Neutrophil (primary cell): ENCODE results near the gene RNASE9.
"Not testable (repeated sequence)": the region's sequence is repeated elsewhere in the genome, so short reads cannot be mapped to it uniquely, and the experiment has no call there.

Experiments used
- H3K27ac ChIP-seq: fragments of 200-600 bp; sonication (generic); 2 replicates; pipeline ENCODE4 v1.5.1; 2016; ENCODE audit warnings: mild to moderate bottlenecking, moderate library complexity
- H3K27me3 ChIP-seq: fragments of 200-600 bp; sonication (generic); 2 replicates; pipeline ENCODE4 v1.6.0; 2016; ENCODE audit warnings: mild to moderate bottlenecking
- H3K36me3 ChIP-seq: fragments of 200-600 bp; sonication (generic); 2 replicates; pipeline ENCODE4 v1.5.1; 2017
- H3K4me1 ChIP-seq, 2 experiments: fragments of 200-600 bp in 1 of 2; sonication (generic) in 1 of 2; 1 replicate in 1 of 2; 2 replicates in 1 of 2; pipeline versions ENCODE4 v1.5.1 to v1.6.1; 2013 to 2016; ENCODE audit warnings: low read depth in 1 of 2, low read length in 1 of 2, mild to moderate bottlenecking in 1 of 2, moderate library complexity in 1 of 2; ENCODE audit not compliant: control insufficient read depth in 1 of 2, insufficient read depth in 1 of 2
- H3K4me3 ChIP-seq, 2 experiments: fragments of 200-600 bp in 1 of 2; sonication (generic) in 1 of 2; 1 replicate in 1 of 2; 2 replicates in 1 of 2; pipeline ENCODE4 v1.5.1; 2013 to 2016; ENCODE audit warnings: low read depth in 1 of 2, low read length in 1 of 2, mild to moderate bottlenecking in 1 of 2, moderate library complexity in 1 of 2
- H3K9me3 ChIP-seq: fragments of 200-600 bp; sonication (generic); 2 replicates; pipeline ENCODE4 v1.5.1; 2016
- TF ChIP-seq, protein P1 (sequence below): fragments of 200-600 bp; sonication (generic); IDR thresholded peaks from 2 replicates; pipeline ENCODE4 v1.5.1; 2016; ENCODE audit warnings: antibody characterized with exemption

The RNASE9 gene

DNA sequence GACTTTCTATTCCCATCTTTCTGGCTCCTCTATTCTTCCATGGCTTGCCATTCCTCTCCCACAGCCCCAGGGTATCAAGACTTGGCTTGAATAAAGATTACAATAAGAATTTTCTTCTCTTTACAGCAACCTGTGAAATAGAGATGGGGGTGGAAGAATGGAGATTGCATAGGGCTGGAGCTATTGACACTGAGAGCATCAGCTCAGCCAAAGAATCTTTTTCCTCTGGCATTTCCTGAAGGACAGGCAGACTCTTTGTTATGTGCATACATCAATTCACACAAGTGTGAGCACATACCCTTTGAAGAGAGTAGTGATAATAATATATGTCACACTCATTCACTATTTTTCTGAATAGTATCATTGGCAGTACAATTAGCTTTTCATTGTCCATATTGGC lies 22.3 kb upstream of the RNASE9 start:
- H3K4me3 ChIP-seq = no peak overlapping the region
- peaks cover 6 to 21% of the 10 kb centered on the region in 2 experiments for H3K4me1 ChIP-seq
- no peak overlapping the region for H3K27ac ChIP-seq
- no peaks in the 10 kb centered on the region for H3K27me3 ChIP-seq
- no peaks in the 10 kb centered on the region for H3K9me3 ChIP-seq
- H3K36me3 ChIP-seq = no peaks in the 10 kb centered on the region
- TF ChIP-seq, protein P1, sequence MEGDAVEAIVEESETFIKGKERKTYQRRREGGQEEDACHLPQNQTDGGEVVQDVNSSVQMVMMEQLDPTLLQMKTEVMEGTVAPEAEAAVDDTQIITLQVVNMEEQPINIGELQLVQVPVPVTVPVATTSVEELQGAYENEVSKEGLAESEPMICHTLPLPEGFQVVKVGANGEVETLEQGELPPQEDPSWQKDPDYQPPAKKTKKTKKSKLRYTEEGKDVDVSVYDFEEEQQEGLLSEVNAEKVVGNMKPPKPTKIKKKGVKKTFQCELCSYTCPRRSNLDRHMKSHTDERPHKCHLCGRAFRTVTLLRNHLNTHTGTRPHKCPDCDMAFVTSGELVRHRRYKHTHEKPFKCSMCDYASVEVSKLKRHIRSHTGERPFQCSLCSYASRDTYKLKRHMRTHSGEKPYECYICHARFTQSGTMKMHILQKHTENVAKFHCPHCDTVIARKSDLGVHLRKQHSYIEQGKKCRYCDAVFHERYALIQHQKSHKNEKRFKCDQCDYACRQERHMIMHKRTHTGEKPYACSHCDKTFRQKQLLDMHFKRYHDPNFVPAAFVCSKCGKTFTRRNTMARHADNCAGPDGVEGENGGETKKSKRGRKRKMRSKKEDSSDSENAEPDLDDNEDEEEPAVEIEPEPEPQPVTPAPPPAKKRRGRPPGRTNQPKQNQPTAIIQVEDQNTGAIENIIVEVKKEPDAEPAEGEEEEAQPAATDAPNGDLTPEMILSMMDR = no peak

DNA sequence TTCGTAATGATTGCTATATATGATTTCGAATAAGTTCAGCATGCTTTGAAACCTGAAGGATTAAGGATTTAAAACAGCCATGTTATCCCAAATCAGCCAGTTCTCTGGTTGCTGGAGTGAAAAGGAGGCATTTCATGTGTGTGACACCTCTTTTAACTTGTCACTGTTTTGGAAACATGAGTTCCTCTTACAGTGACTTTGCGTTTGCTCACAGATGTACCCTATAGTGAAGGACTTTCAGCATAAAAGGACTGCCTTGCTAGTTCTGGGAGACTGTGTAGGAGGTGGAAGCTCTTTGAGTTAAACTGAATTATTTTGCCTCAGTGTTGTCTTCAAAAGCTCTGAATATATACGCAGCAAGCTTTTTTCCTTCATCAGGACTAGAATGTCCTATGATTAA lies 19.4 kb upstream of the RNASE9 start:
- H3K27me3 ChIP-seq = no peaks in the 10 kb centered on the region
- no peak overlapping the region for H3K4me3 ChIP-seq
- H3K27ac ChIP-seq = no peak overlapping the region
- H3K36me3 ChIP-seq = no peaks in the 10 kb centered on the region
- no peaks in the 10 kb centered on the region for H3K9me3 ChIP-seq
- TF ChIP-seq, protein P1 = no peak
- peaks cover 6 to 21% of the 10 kb centered on the region in 2 experiments for H3K4me1 ChIP-seq

DNA sequence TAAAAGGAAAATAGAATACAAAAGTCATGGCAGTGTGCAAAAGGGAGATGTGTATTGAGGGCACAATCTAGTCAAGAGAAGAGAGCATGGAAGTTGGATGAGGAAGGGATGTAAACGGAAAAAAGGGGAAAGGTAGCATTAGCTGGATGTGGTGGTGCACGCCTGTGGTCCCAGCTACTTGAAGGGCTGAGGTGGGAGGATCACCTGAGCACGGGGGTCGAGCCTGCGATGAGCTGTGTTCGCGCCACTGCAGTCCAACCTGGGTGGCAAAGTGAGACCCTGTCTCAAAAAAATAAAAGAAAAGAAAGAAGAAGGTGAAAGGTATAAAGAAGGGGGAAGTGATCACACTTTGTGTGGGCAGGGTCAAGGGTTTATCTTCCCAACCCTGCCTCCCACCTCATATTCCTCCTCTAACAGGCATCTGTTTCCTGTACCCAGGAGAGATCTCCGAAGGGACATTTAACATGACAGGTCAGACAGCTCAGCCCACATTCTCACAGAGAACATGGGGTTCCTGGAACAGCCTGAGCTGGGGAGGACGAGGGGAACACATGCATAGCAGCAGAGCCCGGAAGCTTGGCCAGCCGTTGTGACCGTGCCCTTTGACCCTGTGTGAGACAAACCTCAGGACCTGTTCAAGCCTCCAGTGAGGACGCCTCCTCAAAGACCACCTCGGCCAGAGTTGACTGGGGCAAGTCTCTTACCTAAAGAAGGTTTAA lies 18.1 kb upstream of the RNASE9 start:
- H3K4me1 ChIP-seq = peaks cover 3 to 9% of the 10 kb centered on the region in 2 experiments
- no peaks in the 10 kb centered on the region for H3K36me3 ChIP-seq
- H3K9me3 ChIP-seq = no peaks in the 10 kb centered on the region
- TF ChIP-seq, protein P1 = no peak
- H3K4me3 ChIP-seq = no peak overlapping the region
- no peaks in the 10 kb centered on the region for H3K27me3 ChIP-seq
- no peak overlapping the region for H3K27ac ChIP-seq

DNA sequence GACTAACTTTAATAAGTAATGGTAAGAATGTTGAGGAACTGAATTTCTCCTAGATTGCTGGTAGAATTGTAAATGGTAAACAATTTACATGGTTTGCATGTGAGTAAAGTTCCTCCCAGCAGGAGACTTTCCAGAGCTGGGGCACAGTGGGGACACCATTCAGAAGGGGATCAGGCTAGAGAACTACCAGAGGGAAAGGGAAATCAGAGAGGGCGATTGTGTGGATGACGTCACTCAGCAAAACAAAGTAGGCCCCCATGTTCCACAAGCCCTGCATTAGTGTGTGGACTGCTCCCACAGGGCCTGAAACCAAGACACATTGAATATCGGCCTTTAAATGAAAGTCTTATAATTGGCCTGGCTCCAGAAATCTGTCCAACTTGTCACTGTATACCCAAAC lies 17.5 kb upstream of the RNASE9 start:
- Histone ChIP-seq H3K4me1 (peaks cover 0 to 2% of the 10 kb centered on the region in 2 experiments), H3K36me3 (no peaks in the 10 kb centered on the region), H3K4me3 (no peak overlapping the region), H3K27me3 (no peaks in the 10 kb centered on the region), H3K27ac (no peak overlapping the region), H3K9me3 (no peaks in the 10 kb centered on the region)
- TF ChIP-seq, protein P1 = no peak

DNA sequence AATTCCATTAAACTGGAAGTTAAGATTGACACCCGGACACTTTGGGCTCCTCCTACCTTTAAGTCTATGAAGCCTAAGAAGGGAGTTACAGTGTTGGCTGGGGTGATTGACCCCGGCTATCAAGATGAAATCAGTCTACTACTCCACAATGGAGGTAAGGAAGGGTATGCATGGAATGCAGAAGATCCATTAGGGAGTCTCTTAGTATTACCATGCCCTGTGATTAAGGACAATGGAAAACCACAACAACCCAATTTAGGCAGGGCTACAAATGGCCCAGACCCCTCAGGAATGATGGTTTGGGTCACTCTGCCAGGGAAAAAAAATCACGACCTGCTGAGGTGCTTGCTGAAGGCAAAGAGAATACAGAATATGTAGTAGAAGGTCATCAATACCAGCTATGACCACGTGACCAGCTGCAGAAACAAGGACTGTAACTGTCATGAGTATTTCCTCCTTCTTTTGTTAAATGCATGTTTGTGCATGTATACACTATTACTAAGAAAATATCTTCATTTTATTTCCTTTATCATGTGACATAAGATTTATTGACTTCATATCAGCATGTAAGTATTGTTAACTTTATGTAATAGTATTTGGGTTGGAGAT lies 11.6 kb upstream of the RNASE9 start:
- not testable (repeated sequence) for H3K4me3 ChIP-seq, H3K27me3 ChIP-seq, H3K36me3 ChIP-seq, H3K4me1 ChIP-seq, H3K9me3 ChIP-seq, H3K27ac ChIP-seq

DNA sequence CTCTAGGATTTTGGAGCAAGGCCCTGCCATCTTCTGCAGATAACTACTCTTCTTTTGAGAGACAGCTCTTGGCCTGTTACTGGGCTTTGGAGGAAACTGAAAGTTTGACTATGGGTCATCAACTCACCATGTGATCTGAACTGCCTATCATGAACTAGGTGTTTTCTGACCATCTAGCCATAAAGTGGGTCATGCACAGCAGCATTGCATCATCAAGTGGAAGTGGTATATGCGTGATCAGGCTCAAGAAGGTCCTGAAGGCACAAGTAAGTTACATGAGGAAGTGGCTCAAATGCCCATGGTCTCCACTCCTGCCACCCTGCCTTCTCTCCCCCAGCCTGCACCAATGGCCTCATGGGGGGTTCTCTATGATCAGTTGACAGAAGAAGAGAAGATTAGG lies 9.9 kb upstream of the RNASE9 start:
- H3K36me3 ChIP-seq, H3K27ac ChIP-seq, H3K9me3 ChIP-seq, H3K4me1 ChIP-seq, H3K4me3 ChIP-seq, H3K27me3 ChIP-seq: not testable (repeated sequence)

DNA sequence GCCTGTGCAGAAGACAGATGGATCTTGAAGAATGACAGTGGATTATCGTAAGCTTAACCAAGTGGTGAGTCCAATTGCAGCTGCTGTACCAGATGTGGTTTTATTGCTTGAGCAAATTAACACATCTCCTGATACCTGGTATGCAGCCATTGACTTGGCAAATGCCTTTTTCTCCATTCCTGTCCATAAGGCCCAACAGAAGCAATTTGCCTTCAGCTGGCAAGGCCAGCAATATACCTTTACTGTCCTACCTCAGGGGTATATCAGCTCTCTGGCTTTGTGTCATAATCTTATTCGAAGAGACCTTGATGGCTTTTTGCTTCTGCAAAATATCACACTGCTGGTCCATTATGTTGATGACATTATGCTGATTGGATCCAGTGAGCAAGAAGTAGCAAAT lies 9.0 kb upstream of the RNASE9 start:
- H3K4me1 ChIP-seq, H3K9me3 ChIP-seq, H3K36me3 ChIP-seq, H3K27me3 ChIP-seq, H3K27ac ChIP-seq, H3K4me3 ChIP-seq: not testable (repeated sequence)
